Neuronal stem cell (in vitro differentiated cells): ENCODE data around the gene COX17.
"Not testable (repeated sequence)": the region's sequence is repeated elsewhere in the genome, so short reads cannot be mapped to it uniquely, and the experiment has no call there.

Experiments used
- DNase-seq: peaks from one replicate; pipeline ENCODE4 v3.0.0-alpha.2; 2013; ENCODE audit warnings: low spot score
- H2AFZ ChIP-seq: one replicate; pipeline ENCODE4 v1.6.1; 2013; ENCODE audit warnings: mild to moderate bottlenecking, low read length, inconsistent platforms
- H2AK5ac ChIP-seq: 2 replicates; pipeline ENCODE4 v1.6.1; 2013; ENCODE audit warnings: low read depth, mild to moderate bottlenecking, inconsistent platforms, low read length, moderate library complexity, mixed read lengths
- H2BK120ac ChIP-seq: 2 replicates; pipeline ENCODE4 v1.6.1; 2013; ENCODE audit warnings: low read depth, mild to moderate bottlenecking, inconsistent platforms, low read length, moderate library complexity, mixed read lengths
- H2BK12ac ChIP-seq: one replicate; pipeline ENCODE4 v1.6.1; 2013; ENCODE audit warnings: low read length, inconsistent platforms
- H2BK15ac ChIP-seq: 2 replicates; pipeline ENCODE4 v1.6.1; 2013; ENCODE audit warnings: mild to moderate bottlenecking, low read length, inconsistent platforms, mixed read lengths
- H2BK5ac ChIP-seq: one replicate; pipeline ENCODE4 v1.6.1; 2013; ENCODE audit warnings: inconsistent platforms, mild to moderate bottlenecking, low read length, moderate library complexity
- H3K14ac ChIP-seq: one replicate; pipeline ENCODE4 v1.6.1; 2013; ENCODE audit warnings: low read length, inconsistent platforms
- H3K18ac ChIP-seq: 2 replicates; pipeline ENCODE4 v1.6.1; 2013; ENCODE audit warnings: low read length, inconsistent platforms
- H3K23ac ChIP-seq: 2 replicates; pipeline ENCODE4 v1.6.1; 2013; ENCODE audit warnings: low read depth, mild to moderate bottlenecking, mixed read lengths, low read length, inconsistent platforms; ENCODE audit not compliant: poor library complexity
- H3K27ac ChIP-seq: replicated peaks from 3 replicates; pipeline ENCODE4 v1.5.1; 2013; ENCODE audit warnings: low read length, inconsistent platforms
- H3K27me3 ChIP-seq, 3 experiments: 2 replicates each; pipeline ENCODE4 v1.6.1; 2013; ENCODE audit warnings: low read length in 3 of 3, mild to moderate bottlenecking in 2 of 3, inconsistent platforms in 1 of 3, low read depth in 1 of 3, mixed read lengths in 1 of 3, moderate library complexity in 1 of 3; ENCODE audit not compliant: control insufficient read depth in 3 of 3, insufficient read depth in 3 of 3
- H3K36me3 ChIP-seq, 2 donors: replicated peaks in 1 of 2; 2 replicates each; pipeline ENCODE4 v1.6.1; 2013; ENCODE audit warnings: low read length in 2 of 2; ENCODE audit not compliant: control insufficient read depth in 2 of 2, insufficient read depth in 2 of 2
- H3K4ac ChIP-seq: 2 replicates; pipeline ENCODE4 v1.6.1; 2013; ENCODE audit warnings: inconsistent platforms, mild to moderate bottlenecking, low read length, moderate library complexity
- H3K4me1 ChIP-seq, 2 donors: 1 replicate in 1 of 2; 2 replicates in 1 of 2; pipeline ENCODE4 v1.6.1; 2013; ENCODE audit warnings: low read length in 2 of 2, low read depth in 1 of 2; ENCODE audit not compliant: control insufficient read depth in 2 of 2, insufficient read depth in 1 of 2
- H3K4me2 ChIP-seq: one replicate; pipeline ENCODE4 v1.6.1; 2013; ENCODE audit warnings: mild to moderate bottlenecking, low read length, inconsistent platforms; ENCODE audit not compliant: insufficient read depth, poor library complexity, severe bottlenecking
- H3K4me3 ChIP-seq, 2 donors: 2 replicates each; pipeline ENCODE4 v1.5.1; 2013; ENCODE audit warnings: low read length in 2 of 2, mild to moderate bottlenecking in 2 of 2, inconsistent platforms in 1 of 2, moderate library complexity in 1 of 2
- H3K79me1 ChIP-seq: one replicate; pipeline ENCODE4 v1.6.1; 2013; ENCODE audit warnings: low read depth, mild to moderate bottlenecking, inconsistent platforms, low read length, moderate library complexity
- H3K9ac ChIP-seq: one replicate; pipeline ENCODE4 v1.6.1; 2013; ENCODE audit warnings: mild to moderate bottlenecking, low read depth, low read length, inconsistent platforms; ENCODE audit not compliant: poor library complexity
- H3K9me3 ChIP-seq, 2 donors: replicated peaks in 1 of 2; 2 replicates each; pipeline versions ENCODE3 to v1.6.1; 2013; ENCODE audit warnings: low read length in 2 of 2, mild to moderate bottlenecking in 2 of 2, inconsistent platforms in 1 of 2, low read depth in 1 of 2, mixed read lengths in 1 of 2, moderate library complexity in 1 of 2; ENCODE audit not compliant: control insufficient read depth in 2 of 2, insufficient read depth in 1 of 2
- H4K8ac ChIP-seq: one replicate; pipeline ENCODE4 v1.6.1; 2013; ENCODE audit warnings: low read depth, mild to moderate bottlenecking, inconsistent platforms, low read length, moderate library complexity
- H4K91ac ChIP-seq: one replicate; pipeline ENCODE4 v1.6.1; 2013; ENCODE audit warnings: low read length, low read depth, mild to moderate bottlenecking, inconsistent platforms; ENCODE audit not compliant: poor library complexity
- WGBS, 2 donors: extraction: QIAGEN DNeasy Blood & Tissue Kit; methylation state at CpG; one replicate each; pipeline ENCODE4 v1.1.7; 2013; ENCODE audit warnings: missing lambda C conversion rate in 2 of 2, mixed read lengths in 1 of 2; ENCODE audit not compliant: insufficient read length in 2 of 2, insufficient replicate concordance in 1 of 2; ENCODE audit errors: extremely low coverage in 2 of 2; 5-methylcytosine and 5-hydroxymethylcytosine counted together

Gene COX17

GRCh38 chr3:119678209-119678608, 1.0 kb upstream of the COX17 start:
- not testable (repeated sequence) for H3K4me1 ChIP-seq, H3K79me1 ChIP-seq, H3K27ac ChIP-seq, H4K8ac ChIP-seq, H3K18ac ChIP-seq, H3K4me3 ChIP-seq, H3K9ac ChIP-seq, H2BK15ac ChIP-seq, DNase-seq, H3K4ac ChIP-seq, H3K27me3 ChIP-seq, H4K91ac ChIP-seq, H2AK5ac ChIP-seq, H2BK120ac ChIP-seq, H3K4me2 ChIP-seq, H2BK5ac ChIP-seq, H2AFZ ChIP-seq, H3K23ac ChIP-seq, H3K9me3 ChIP-seq, H2BK12ac ChIP-seq, H3K14ac ChIP-seq
- H3K36me3 ChIP-seq = peaks cover 7 to 23% of the 10 kb centered on the region in 2 donors
- no CpG with 5 or more reads among the region's 10 CpGs for WGBS, 2 donors

GRCh38 chr3:119677641-119677934, 382 bp upstream of the COX17 start:
- no peak overlapping the region for H3K27ac ChIP-seq
- no peak overlapping the region for H2BK12ac ChIP-seq
- no CpG with 5 or more reads among the region's 6 CpGs for WGBS, 2 donors

GRCh38 chr3:119676020-119676419, 1.2 kb downstream of the COX17 start:
- Histone ChIP-seq H3K4me1 (peaks cover 2 to 5% of the 10 kb centered on the region in 2 donors), H3K27me3 (no peaks in the 10 kb centered on the region), H2BK15ac (no peak overlapping the region), H2AK5ac (no peak overlapping the region), H2BK5ac (no peak overlapping the region), H3K18ac (no peak overlapping the region), H3K4me2 (peak overlapping the region; percentile 46), H2AFZ (peak overlapping the region; percentile 90), H3K4me3 (peak overlapping the region in 1 of 2 donors; percentile 95), H3K79me1 (no peaks in the 10 kb centered on the region), H3K36me3 (peaks cover 12 to 45% of the 10 kb centered on the region in 2 donors), H3K9me3 (no peaks in the 10 kb centered on the region), H2BK12ac (no peak overlapping the region), H3K4ac (no peak overlapping the region), H3K14ac (no peak overlapping the region), H4K91ac (no peak overlapping the region), H4K8ac (no peak overlapping the region), H3K23ac (no peak overlapping the region), H2BK120ac (no peak overlapping the region), H3K9ac (no peak overlapping the region), H3K27ac (no peak overlapping the region)
- WGBS, 2 donors = no CpG with 5 or more reads among the region's 1 CpG
- no peak for DNase-seq

More at GRCh38 chr3:119677641-119677934, 382 bp upstream of the COX17 start:
- H3K4me3 ChIP-seq = peak overlapping the region; percentile 95
- no peaks in the 10 kb centered on the region for H3K9me3 ChIP-seq
- H4K8ac ChIP-seq = no peak overlapping the region
- no peak overlapping the region for H3K9ac ChIP-seq
- H3K23ac ChIP-seq = no peak overlapping the region
- H3K4me2 ChIP-seq = peak overlapping the region; percentile 41
- DNase-seq = no peak
- no peak overlapping the region for H3K18ac ChIP-seq
- H3K14ac ChIP-seq = no peak overlapping the region
- no peak overlapping the region for H2BK15ac ChIP-seq
- H3K79me1 ChIP-seq = no peaks in the 10 kb centered on the region
- no peak overlapping the region for H4K91ac ChIP-seq
- H2AFZ ChIP-seq = peak overlapping the region; percentile 90
- no peaks in the 10 kb centered on the region for H3K27me3 ChIP-seq
- peaks cover 2 to 5% of the 10 kb centered on the region in 2 donors for H3K4me1 ChIP-seq
- no peak overlapping the region for H3K4ac ChIP-seq
- no peak overlapping the region for H2BK5ac ChIP-seq
- H2BK120ac ChIP-seq = no peak overlapping the region
- H2AK5ac ChIP-seq = no peak overlapping the region
- H3K36me3 ChIP-seq = peaks cover 10 to 30% of the 10 kb centered on the region in 2 donors

GRCh38 chr3:119675188-119675874, 1.9 kb downstream of the COX17 start:
- Histone ChIP-seq H2BK120ac (no peak overlapping the region), H3K36me3 (peaks cover 12 to 52% of the 10 kb centered on the region in 2 donors), H2AFZ (no peak overlapping the region), H3K18ac (no peak overlapping the region), H3K9me3 (no peaks in the 10 kb centered on the region), H3K23ac (no peak overlapping the region), H3K9ac (no peak overlapping the region), H3K4me2 (no peak overlapping the region), H2BK12ac (no peak overlapping the region), H4K91ac (no peak overlapping the region), H2BK15ac (no peak overlapping the region), H3K4me1 (peaks cover 2 to 5% of the 10 kb centered on the region in 2 donors), H2BK5ac (no peak overlapping the region), H3K14ac (no peak overlapping the region), H3K79me1 (no peaks in the 10 kb centered on the region), H2AK5ac (no peak overlapping the region), H4K8ac (no peak overlapping the region), H3K27ac (no peak overlapping the region), H3K27me3 (no peaks in the 10 kb centered on the region), H3K4me3 (peak overlapping the region in 1 of 2 donors; percentile 95), H3K4ac (no peak overlapping the region)
- no peak for DNase-seq
- no CpG with 5 or more reads among the region's 5 CpGs for WGBS, 2 donors
